ENCODE data around the gene GSTCD. TPM values are rescaled to one million over a fixed set of nuclear protein-coding genes. Genes with fewer than 3 reads are reported as not detected.
"Not testable (repeated sequence)": the region's sequence is repeated elsewhere in the genome, so short reads cannot be mapped to it uniquely, and the experiment has no call there.

The GSTCD gene
- total RNA-seq, 1 experiment from 2014 or later = 17.9 TPM

DNA sequence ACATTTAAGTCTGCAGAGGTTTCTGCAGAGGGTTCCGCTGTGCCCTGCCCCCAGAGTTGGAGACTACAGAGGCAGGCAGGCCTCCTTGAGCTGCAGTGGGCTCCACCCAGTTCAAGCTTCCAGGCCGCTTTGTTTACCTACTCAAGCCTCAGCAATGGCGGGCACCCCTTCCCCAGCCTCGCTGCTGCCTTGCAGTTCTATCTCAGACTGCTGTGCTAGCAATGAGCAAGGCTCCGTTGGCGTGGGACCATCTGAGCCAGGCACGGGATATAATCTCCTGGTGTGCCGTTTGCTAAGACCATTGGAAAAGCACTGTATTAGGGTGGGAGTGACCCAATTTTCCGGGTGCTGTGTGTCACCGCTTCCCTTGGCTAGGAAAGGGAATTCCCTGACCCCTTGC, 26.6 kb downstream of the GSTCD start:
- not testable (repeated sequence) for H3K79me1 ChIP-seq (ENCODE audit: insufficient read depth, low read depth, low read length, poor library complexity, severe bottlenecking); H2BK12ac ChIP-seq (ENCODE audit: insufficient read length, low read depth, low read length); H3K4me1 Mint-ChIP-seq; H2BK15ac ChIP-seq (ENCODE audit: low read depth, low read length); H3K9ac ChIP-seq (ENCODE audit: extremely low read depth, insufficient read length, low read length); H3K14ac ChIP-seq (ENCODE audit: insufficient read depth, low read length); H4K20me1 ChIP-seq (ENCODE audit: control insufficient read depth, insufficient read depth, insufficient read length); H2BK120ac ChIP-seq (ENCODE audit: low read depth, low read length, poor library complexity, severe bottlenecking); H3K27ac ChIP-seq (ENCODE audit: insufficient read length, low read depth, low read length); H3K4me3 Mint-ChIP-seq; H3K56ac ChIP-seq (ENCODE audit: insufficient read length, low read depth, low read length); H3K27me3 ChIP-seq (ENCODE audit: insufficient read depth, low read length); H4K91ac ChIP-seq (ENCODE audit: insufficient read length, low read depth, low read length); H3K4ac ChIP-seq (ENCODE audit: low read depth, low read length); H2AFZ ChIP-seq (ENCODE audit: low read length); H3K9me3 ChIP-seq (ENCODE audit: control insufficient read depth, low read depth, low read length); H4K5ac ChIP-seq (ENCODE audit: insufficient read length, low read depth, low read length); H3K4me2 ChIP-seq (ENCODE audit: insufficient read depth, insufficient read length, low read length); H3K4me1 ChIP-seq (ENCODE audit: insufficient read depth, low read length); H2BK5ac ChIP-seq (ENCODE audit: insufficient read length, low read length); H3K18ac ChIP-seq (ENCODE audit: insufficient read length, low read depth, low read length); H3T11ph ChIP-seq (ENCODE audit: low read length); H2AK5ac ChIP-seq (ENCODE audit: insufficient read length, low read length); DNase-seq; H2BK20ac ChIP-seq (ENCODE audit: low read depth, low read length, poor library complexity, severe bottlenecking); H4K8ac ChIP-seq (replicated peaks; ENCODE audit: insufficient read length, low read depth, low read length); H3K79me2 ChIP-seq (ENCODE audit: insufficient read depth, low read length); H3K27ac Mint-ChIP-seq; H3K23me2 ChIP-seq (ENCODE audit: insufficient read length, low read depth, low read length, poor library complexity, severe bottlenecking); H3K23ac ChIP-seq (ENCODE audit: insufficient read length, low read depth, low read length); H3K27me3 Mint-ChIP-seq (ENCODE audit: low read depth)
- WGBS (ENCODE audit: extremely low coverage, insufficient read length, low lambda C conversion rate) = no CpG with 5 or more reads among the region's 10 CpGs
- Mint-ChIP-seq H3K36me3 (ENCODE audit: insufficient read depth in 1 of 3, low read depth in 3 of 3) (peaks cover 72 to 85% (median 77%) of the 10 kb centered on the region in 3 experiments), H3K9me3 (peaks cover 61 to 64% of the 10 kb centered on the region in 2 experiments)
